Body of pancreas (tissue), 4 donors: Measurements from ENCODE around the gene PSMG1.

Experiments used
- CTCF ChIP-seq, 7 experiments: fragments of 450-650 bp in 4 of 7; fragments of 200-600 bp in 3 of 7; sonication (generic) in 3 of 7; IDR thresholded peaks; one replicate each; pipeline ENCODE4 v1.5.1; 2016 to 2019; ENCODE audit warnings: antibody characterized with exemption in 7 of 7
- POLR2A ChIP-seq, 3 donors: fragments of 450-650 bp; IDR thresholded peaks; one replicate each; pipeline ENCODE4 v1.6.1; 2016; ENCODE audit warnings: antibody characterized with exemption in 3 of 3, mild to moderate bottlenecking in 2 of 3

- TF ChIP-seq CTCF (IDR thresholded peaks at IDR 0.05) (no peak), POLR2A (IDR thresholded peaks at IDR 0.05) (no peak)
These were observed 48.9 kb downstream of the PSMG1 start for GRCh38 chr21:39134288-39134810.
